H9 (cell line): ENCODE results near the gene CEP170B. TPM values are rescaled to one million over a fixed set of nuclear protein-coding genes. Genes with fewer than 3 reads are reported as not detected.

Experiments used
- DNase-seq: peaks from one replicate; pipeline ENCODE4 v3.0.0-alpha.2; 2017
- H2AFZ ChIP-seq: one replicate; pipeline ENCODE4 v1.6.1; 2013; ENCODE audit warnings: mild to moderate bottlenecking, low read length, control low read depth, moderate library complexity
- H2AK5ac ChIP-seq: 2 replicates; pipeline ENCODE4 v1.6.1; 2013; ENCODE audit warnings: low read length, control low read depth, mixed read lengths; ENCODE audit not compliant: insufficient read length
- H2BK120ac ChIP-seq: one replicate; pipeline ENCODE4 v1.6.1; 2013; ENCODE audit warnings: low read depth, mild to moderate bottlenecking, low read length, control low read depth, inconsistent platforms; ENCODE audit not compliant: poor library complexity, severe bottlenecking
- H2BK12ac ChIP-seq: 2 replicates; pipeline ENCODE4 v1.6.1; 2013; ENCODE audit warnings: low read length, control low read depth, mixed read lengths, low read depth; ENCODE audit not compliant: insufficient read length
- H2BK15ac ChIP-seq: 2 replicates; pipeline ENCODE4 v1.6.1; 2013; ENCODE audit warnings: low read depth, low read length, control low read depth
- H2BK20ac ChIP-seq: one replicate; pipeline ENCODE4 v1.6.1; 2013; ENCODE audit warnings: low read depth, mild to moderate bottlenecking, low read length, control low read depth, inconsistent platforms; ENCODE audit not compliant: poor library complexity, severe bottlenecking
- H2BK5ac ChIP-seq: 2 replicates; pipeline ENCODE4 v1.6.1; 2013; ENCODE audit warnings: low read length, control low read depth, mixed read lengths; ENCODE audit not compliant: insufficient read length
- H3K14ac ChIP-seq: 2 replicates; pipeline ENCODE4 v1.6.1; 2013; ENCODE audit warnings: low read length, control low read depth; ENCODE audit not compliant: insufficient read depth
- H3K18ac ChIP-seq: 2 replicates; pipeline ENCODE4 v1.6.1; 2013; ENCODE audit warnings: low read depth, mild to moderate bottlenecking, mixed read lengths, low read length, control low read depth; ENCODE audit not compliant: insufficient read length
- H3K23ac ChIP-seq: 2 replicates; pipeline ENCODE4 v1.6.1; 2013; ENCODE audit warnings: low read length, control low read depth, mixed read lengths, low read depth; ENCODE audit not compliant: insufficient read length
- H3K23me2 ChIP-seq: 2 replicates; pipeline ENCODE4 v1.6.1; 2013; ENCODE audit warnings: low read depth, mild to moderate bottlenecking, mixed read lengths, low read length, control low read depth; ENCODE audit not compliant: insufficient read length, poor library complexity, severe bottlenecking
- H3K27ac ChIP-seq: 2 replicates; pipeline ENCODE4 v1.5.1; 2013; ENCODE audit warnings: low read length, control low read depth, mixed read lengths, low read depth; ENCODE audit not compliant: insufficient read length
- H3K27me3 ChIP-seq: 2 replicates; pipeline ENCODE4 v1.6.1; 2013; ENCODE audit warnings: low read length, control low read depth, inconsistent platforms; ENCODE audit not compliant: insufficient read depth
- H3K4ac ChIP-seq: 2 replicates; pipeline ENCODE4 v1.6.1; 2013; ENCODE audit warnings: low read depth, mild to moderate bottlenecking, control low read depth, inconsistent platforms, low read length, moderate library complexity
- H3K4me1 ChIP-seq: 2 replicates; pipeline ENCODE4 v1.6.1; 2013; ENCODE audit warnings: low read length, control low read depth, inconsistent platforms; ENCODE audit not compliant: insufficient read depth
- H3K4me2 ChIP-seq: 2 replicates; pipeline ENCODE4 v1.6.1; 2013; ENCODE audit warnings: low read length, control low read depth, mixed read lengths; ENCODE audit not compliant: insufficient read length, insufficient read depth
- H3K56ac ChIP-seq: 2 replicates; pipeline ENCODE4 v1.6.1; 2013; ENCODE audit warnings: low read depth, mild to moderate bottlenecking, mixed read lengths, low read length, control low read depth; ENCODE audit not compliant: insufficient read length
- H3K79me1 ChIP-seq: 2 replicates; pipeline ENCODE4 v1.6.1; 2013; ENCODE audit warnings: low read depth, mild to moderate bottlenecking, moderate library complexity, low read length, control low read depth, inconsistent platforms; ENCODE audit not compliant: insufficient read depth, poor library complexity, severe bottlenecking
- H3K79me2 ChIP-seq: 2 replicates; pipeline ENCODE4 v1.6.1; 2013; ENCODE audit warnings: low read length, control low read depth, inconsistent platforms; ENCODE audit not compliant: insufficient read depth
- H3K9ac ChIP-seq: 2 replicates; pipeline ENCODE4 v1.6.1; 2013; ENCODE audit warnings: low read length, control low read depth, mixed read lengths; ENCODE audit not compliant: insufficient read length; ENCODE audit errors: extremely low read depth
- H3K9me3 ChIP-seq: one replicate; pipeline ENCODE4 v1.6.1; 2013; ENCODE audit warnings: low read depth, low read length, inconsistent platforms; ENCODE audit not compliant: control insufficient read depth
- H3T11ph ChIP-seq: one replicate; pipeline ENCODE4 v1.6.1; 2013; ENCODE audit warnings: mild to moderate bottlenecking, low read length, control low read depth, inconsistent platforms
- H4K20me1 ChIP-seq: one replicate; pipeline ENCODE4 v1.6.1; 2013; ENCODE audit not compliant: control insufficient read depth, insufficient read length, insufficient read depth
- H4K5ac ChIP-seq: 2 replicates; pipeline ENCODE4 v1.6.1; 2013; ENCODE audit warnings: low read depth, mild to moderate bottlenecking, mixed read lengths, low read length, control low read depth; ENCODE audit not compliant: insufficient read length
- H4K8ac ChIP-seq: replicated peaks from 2 replicates; pipeline ENCODE4 v1.6.1; 2013; ENCODE audit warnings: low read length, control low read depth, mixed read lengths, low read depth; ENCODE audit not compliant: insufficient read length
- H4K91ac ChIP-seq: 2 replicates; pipeline ENCODE4 v1.6.1; 2013; ENCODE audit warnings: low read depth, mild to moderate bottlenecking, moderate library complexity, mixed read lengths, low read length, control low read depth; ENCODE audit not compliant: insufficient read length
- H3K27ac Mint-ChIP-seq, 3 experiments: 2 replicates in 2 of 3; 3 replicates in 1 of 3; pipeline ENCODE4 v1.8.0; 2020 to 2021; ENCODE audit warnings: mixed read lengths in 3 of 3, mild to moderate bottlenecking in 1 of 3, moderate library complexity in 1 of 3
- H3K27me3 Mint-ChIP-seq: 2 replicates; pipeline ENCODE4 v1.8.0; 2021; ENCODE audit warnings: low read depth, mild to moderate bottlenecking, moderate library complexity, mixed read lengths
- H3K36me3 Mint-ChIP-seq, 3 experiments: 2 replicates in 2 of 3; 3 replicates in 1 of 3; pipeline ENCODE4 v1.8.0; 2020 to 2021; ENCODE audit warnings: low read depth in 3 of 3, mixed read lengths in 3 of 3; ENCODE audit not compliant: insufficient read depth in 1 of 3
- H3K4me1 Mint-ChIP-seq, 2 experiments: 2 replicates each; pipeline ENCODE4 v1.8.0; 2020; ENCODE audit warnings: mixed read lengths in 2 of 2
- H3K4me3 Mint-ChIP-seq, 2 experiments: 2 replicates in 1 of 2; 3 replicates in 1 of 2; pipeline ENCODE4 v1.8.0; 2020 to 2021; ENCODE audit warnings: mild to moderate bottlenecking in 2 of 2, mixed read lengths in 2 of 2, moderate library complexity in 1 of 2
- H3K9me3 Mint-ChIP-seq, 2 experiments: 2 replicates in 1 of 2; 3 replicates in 1 of 2; pipeline ENCODE4 v1.8.0; 2020; ENCODE audit warnings: mild to moderate bottlenecking in 2 of 2, mixed read lengths in 2 of 2, moderate library complexity in 1 of 2
- WGBS: extraction: QIAGEN DNeasy Blood & Tissue Kit; methylation state at CpG from one replicate; pipeline ENCODE4 v1.1.7; 2013; ENCODE audit warnings: missing lambda C conversion rate, low lambda C conversion rate, mixed read lengths; ENCODE audit not compliant: insufficient read length; ENCODE audit errors: extremely low coverage; 5-methylcytosine and 5-hydroxymethylcytosine counted together
- total RNA-seq: library from RNA; stranded (reverse); gene quantifications from 2 replicates; pipeline ENCODE4 v1.2.1, GENCODE V29; 2021
- TF ChIP-seq, protein P1 (sequence below): fragments of 200-600 bp; sonication (generic); conservative IDR thresholded peaks from 3 replicates; pipeline ENCODE4 v1.8.0; 2021; ENCODE audit warnings: antibody characterized with exemption, mild to moderate bottlenecking

The CEP170B gene
- total RNA-seq, 1 experiment from 2014 or later = 28.8 TPM

- H2BK12ac ChIP-seq = no peak overlapping the region
- H3K18ac ChIP-seq = no peak overlapping the region
- H3K56ac ChIP-seq = no peak overlapping the region
- Mint-ChIP-seq H3K9me3 (no peaks in the 10 kb centered on the region), H3K4me1 (peaks cover 13 to 16% of the 10 kb centered on the region in 2 experiments), H3K4me3 (peak overlapping the region in 1 of 2 experiments; percentile 29; a peak in 1 of 5 replicates), H3K36me3 (no peaks in the 10 kb centered on the region), H3K27me3 (peaks cover 83% of the 10 kb centered on the region), H3K27ac (peak overlapping the region in 1 of 3 experiments; percentile 57; a peak in 2 of 7 replicates)
- H3K4ac ChIP-seq = no peak overlapping the region
- H3K27ac ChIP-seq = no peak overlapping the region
- no peaks in the 10 kb centered on the region for H3K79me2 ChIP-seq
- H4K20me1 ChIP-seq = no peaks in the 10 kb centered on the region
- no peak overlapping the region for H3K9ac ChIP-seq
- H2BK20ac ChIP-seq = no peak overlapping the region
- peaks cover 14% of the 10 kb centered on the region for H3K23me2 ChIP-seq
- no peak overlapping the region for H2BK15ac ChIP-seq
- no peak overlapping the region for H3K23ac ChIP-seq
- H3K79me1 ChIP-seq = no peaks in the 10 kb centered on the region
- H3K9me3 ChIP-seq = no peaks in the 10 kb centered on the region
- no peak overlapping the region for H2AFZ ChIP-seq
- no peak overlapping the region for H4K8ac ChIP-seq
- no peak overlapping the region for H3K4me2 ChIP-seq
- no peaks in the 10 kb centered on the region for H3K27me3 ChIP-seq
- H3K14ac ChIP-seq = no peak overlapping the region
- no peak overlapping the region for H4K5ac ChIP-seq
- WGBS = no CpG with 5 or more reads among the region's 4 CpGs
- H3K4me1 ChIP-seq = no peaks in the 10 kb centered on the region
- no peak overlapping the region for H2BK5ac ChIP-seq
- H2BK120ac ChIP-seq = no peak overlapping the region
- no peak overlapping the region for H4K91ac ChIP-seq
- no peak for DNase-seq
- TF ChIP-seq, protein P1, sequence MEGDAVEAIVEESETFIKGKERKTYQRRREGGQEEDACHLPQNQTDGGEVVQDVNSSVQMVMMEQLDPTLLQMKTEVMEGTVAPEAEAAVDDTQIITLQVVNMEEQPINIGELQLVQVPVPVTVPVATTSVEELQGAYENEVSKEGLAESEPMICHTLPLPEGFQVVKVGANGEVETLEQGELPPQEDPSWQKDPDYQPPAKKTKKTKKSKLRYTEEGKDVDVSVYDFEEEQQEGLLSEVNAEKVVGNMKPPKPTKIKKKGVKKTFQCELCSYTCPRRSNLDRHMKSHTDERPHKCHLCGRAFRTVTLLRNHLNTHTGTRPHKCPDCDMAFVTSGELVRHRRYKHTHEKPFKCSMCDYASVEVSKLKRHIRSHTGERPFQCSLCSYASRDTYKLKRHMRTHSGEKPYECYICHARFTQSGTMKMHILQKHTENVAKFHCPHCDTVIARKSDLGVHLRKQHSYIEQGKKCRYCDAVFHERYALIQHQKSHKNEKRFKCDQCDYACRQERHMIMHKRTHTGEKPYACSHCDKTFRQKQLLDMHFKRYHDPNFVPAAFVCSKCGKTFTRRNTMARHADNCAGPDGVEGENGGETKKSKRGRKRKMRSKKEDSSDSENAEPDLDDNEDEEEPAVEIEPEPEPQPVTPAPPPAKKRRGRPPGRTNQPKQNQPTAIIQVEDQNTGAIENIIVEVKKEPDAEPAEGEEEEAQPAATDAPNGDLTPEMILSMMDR = no peak
- H3T11ph ChIP-seq = no peak overlapping the region
- H2AK5ac ChIP-seq = no peak overlapping the region
Observed at GRCh38 chr14:104845033-104845666, 19.9 kb upstream of the CEP170B start.
